Measurements from ENCODE around the gene GRAMD4. TPM values are rescaled to one million over a fixed set of nuclear protein-coding genes. Genes with fewer than 3 reads are reported as not detected.
A peak's percentile ranks its signal among the peaks of the same experiment; 100 is the strongest.

GRAMD4 gene
- total RNA-seq, 1 experiment from 2014 or later, result 38.2 TPM

DNA sequence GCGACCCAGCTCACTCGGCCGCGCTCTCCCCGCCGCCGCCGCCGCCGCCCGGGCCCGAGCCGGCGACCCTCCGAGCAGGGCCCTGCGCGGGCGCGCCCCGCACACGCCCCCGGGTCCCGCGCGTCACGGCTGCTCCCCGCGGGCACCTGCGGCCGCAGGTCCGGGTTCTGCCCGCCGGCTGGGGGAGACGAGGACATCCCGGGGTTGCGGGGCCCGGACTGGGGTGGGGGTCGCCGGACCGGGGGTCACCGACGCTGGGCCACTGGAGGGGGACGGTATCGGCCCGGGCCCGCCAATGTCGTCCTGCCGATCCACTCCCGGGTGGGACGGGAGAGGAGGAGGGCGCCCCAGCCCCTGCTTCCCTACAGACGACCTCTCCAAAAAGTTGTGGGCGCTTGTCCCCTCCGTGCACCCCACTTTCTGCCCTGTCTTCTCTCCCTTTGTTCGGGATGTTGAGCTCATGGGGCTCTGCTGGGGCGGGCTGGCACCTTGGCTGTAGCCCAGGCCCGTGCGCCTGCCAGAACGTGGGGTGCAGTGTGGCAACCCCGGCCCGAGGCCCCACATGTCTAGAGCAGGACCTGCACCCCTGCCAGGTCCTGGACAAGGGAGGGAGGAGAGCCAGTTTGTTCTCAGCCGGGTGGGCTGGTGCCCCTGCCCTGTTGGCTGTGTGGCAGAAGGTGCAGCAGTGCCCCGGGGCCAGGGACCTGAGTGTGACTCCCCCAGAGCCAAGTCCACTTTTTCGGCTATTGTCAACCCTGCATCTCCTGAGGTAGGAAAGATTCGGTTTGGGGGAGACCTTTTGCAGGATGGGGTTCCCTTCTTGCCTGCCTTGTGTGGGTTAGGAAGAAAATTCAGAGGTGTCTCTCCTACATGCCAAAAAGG, 42.6 kb upstream of the GRAMD4 start:
- no peak for DNase-seq
- Histone ChIP-seq H3K4me2 (peak overlapping the region; percentile 97), H3K79me2 (ENCODE audit: low read depth) (peaks cover 51% of the 10 kb centered on the region), H4K20me1 (ENCODE audit: insufficient read depth) (peaks cover 46% of the 10 kb centered on the region), H3K27me3 (ENCODE audit: insufficient read depth, low read depth) (no peaks in the 10 kb centered on the region), H3K9me2 (ENCODE audit: insufficient read depth) (no peaks in the 10 kb centered on the region), H3K9me3 (ENCODE audit: insufficient read depth, low read depth) (no peaks in the 10 kb centered on the region), H3K27ac (no peak overlapping the region), H2AFZ (no peak overlapping the region), H3F3A (ENCODE audit: insufficient read depth, low read depth) (peaks cover 27% of the 10 kb centered on the region), H3K36me3 (ENCODE audit: low read depth) (peaks cover 6% of the 10 kb centered on the region; the same call in 1 of the 2 replicates), H3K4me1 (replicated peaks; ENCODE audit: insufficient read depth) (peaks cover 45% of the 10 kb centered on the region), H3K4me3 (peak overlapping the region; percentile 70)
- intact Hi-C loops (cut with micrococcal nuclease; ENCODE audit: unreplicated experiment), result no loop called here
- TF ChIP-seq CTCF (conservative IDR thresholded peaks at IDR 0.05), result no peak
- TF ChIP-seq EZH2 (IDR thresholded peaks at IDR 0.05; ENCODE audit: low read depth), result no peak
- POLR2A ChIA-PET (ENCODE audit: unreplicated experiment), result interaction anchor here (0.5 kb wide), 1 partner anchor 826 kb away, joined by 4 read pairs; no protein-coding TSS in a partner anchor
- BruUV-seq (replicated peaks), result no TSS peak
- CTCF ChIA-PET, result no interaction called here

DNA sequence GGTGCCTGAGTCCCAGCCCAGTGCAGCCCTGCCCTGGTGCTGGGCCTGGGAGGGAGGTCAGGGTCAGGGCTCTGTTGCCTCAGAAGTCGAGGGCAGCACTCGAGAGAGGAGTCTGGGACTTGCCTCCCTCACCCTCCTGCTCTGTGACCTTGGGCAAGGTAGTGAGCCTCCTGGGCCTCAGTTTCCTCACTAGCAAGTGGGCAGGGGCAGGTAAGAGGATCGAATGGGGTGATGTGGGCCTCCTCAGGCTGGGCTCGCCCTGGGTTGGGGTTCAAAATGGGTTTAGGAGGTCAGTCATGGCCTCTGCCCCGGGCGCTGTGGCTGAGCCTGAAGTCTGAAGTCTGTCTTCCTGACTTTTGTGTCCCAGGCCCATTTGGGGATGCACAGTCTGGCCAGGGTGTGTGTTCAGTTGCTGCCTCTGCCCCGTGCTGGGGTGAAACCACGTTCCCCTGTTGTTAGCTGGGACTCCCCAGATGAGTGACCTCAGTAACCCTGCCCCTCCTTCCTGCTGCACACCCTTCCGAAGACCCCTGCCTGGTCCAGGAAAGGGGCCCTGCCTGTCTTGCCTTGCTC, 41.8 kb upstream of the GRAMD4 start:
- BruUV-seq (replicated peaks), result TSS peak; percentile 19
- TF ChIP-seq EZH2 (IDR thresholded peaks at IDR 0.05; ENCODE audit: low read depth), result no peak
- H3K36me3 ChIP-seq (ENCODE audit: low read depth), result peaks cover 12% of the 10 kb centered on the region; the same call in 1 of the 2 replicates
- H3K79me2 ChIP-seq (ENCODE audit: low read depth), result peaks cover 57% of the 10 kb centered on the region
- no peak overlapping the region for H3K27ac ChIP-seq
- DNase-seq, result no peak
- H3K4me2 ChIP-seq, result peak overlapping the region; percentile 97
- CTCF ChIA-PET, result no interaction called here
- H3K9me3 ChIP-seq (ENCODE audit: insufficient read depth, low read depth), result no peaks in the 10 kb centered on the region
- POLR2A ChIA-PET (ENCODE audit: unreplicated experiment), result interaction anchor here (0.5 kb wide), 1 partner anchor 825 kb away, joined by 4 read pairs; no protein-coding TSS in a partner anchor
- intact Hi-C loops (cut with micrococcal nuclease; ENCODE audit: unreplicated experiment), result no loop called here
- peaks cover 53% of the 10 kb centered on the region for H4K20me1 ChIP-seq (ENCODE audit: insufficient read depth)
- no peak overlapping the region for H2AFZ ChIP-seq
- H3K9me2 ChIP-seq (ENCODE audit: insufficient read depth), result no peaks in the 10 kb centered on the region
- peaks cover 45% of the 10 kb centered on the region for H3K4me1 ChIP-seq (replicated peaks; ENCODE audit: insufficient read depth)
- H3K4me3 ChIP-seq, result peak overlapping the region; percentile 70
- H3F3A ChIP-seq (ENCODE audit: insufficient read depth, low read depth), result peaks cover 34% of the 10 kb centered on the region
- no peaks in the 10 kb centered on the region for H3K27me3 ChIP-seq (ENCODE audit: insufficient read depth, low read depth)

GRCh38 chr22:46578824-46579561, 41.2 kb upstream of the GRAMD4 start:
- H3K4me3 ChIP-seq, result no peak overlapping the region
- peaks cover 57% of the 10 kb centered on the region for H4K20me1 ChIP-seq (ENCODE audit: insufficient read depth)
- H3K4me2 ChIP-seq, result peak overlapping the region; percentile 97
- H3F3A ChIP-seq (ENCODE audit: insufficient read depth, low read depth), result peaks cover 34% of the 10 kb centered on the region
- no peaks in the 10 kb centered on the region for H3K9me3 ChIP-seq (ENCODE audit: insufficient read depth, low read depth)
- no peaks in the 10 kb centered on the region for H3K9me2 ChIP-seq (ENCODE audit: insufficient read depth)
- no peaks in the 10 kb centered on the region for H3K27me3 ChIP-seq (ENCODE audit: insufficient read depth, low read depth)
- no peak overlapping the region for H2AFZ ChIP-seq
- TF ChIP-seq CTCF (conservative IDR thresholded peaks at IDR 0.05), result no peak
- no peak for TF ChIP-seq EZH2 (IDR thresholded peaks at IDR 0.05; ENCODE audit: low read depth)
- ChIA-PET CTCF (interaction anchor here (0.6 kb wide), 1 partner anchor 1053 kb away, joined by 3 read pairs; no protein-coding TSS in a partner anchor), POLR2A (ENCODE audit: unreplicated experiment) (no interaction called here)
- H3K79me2 ChIP-seq (ENCODE audit: low read depth), result peaks cover 64% of the 10 kb centered on the region
- intact Hi-C loops (cut with micrococcal nuclease; ENCODE audit: unreplicated experiment), result no loop called here
- H3K27ac ChIP-seq, result no peak overlapping the region
- BruUV-seq (replicated peaks), result no TSS peak
- peaks cover 39% of the 10 kb centered on the region for H3K4me1 ChIP-seq (replicated peaks; ENCODE audit: insufficient read depth)
- peaks cover 12% of the 10 kb centered on the region; the same call in 1 of the 2 replicates for H3K36me3 ChIP-seq (ENCODE audit: low read depth)
- DNase-seq, result no peak
